Measurements from ENCODE around the gene DCUN1D1. TPM values are rescaled to one million over a fixed set of nuclear protein-coding genes. Genes with fewer than 3 reads are reported as not detected.

Gene DCUN1D1
- total and polyA plus RNA-seq, 2 of the 8 experiments (the other 6 are each of a cell fraction or from before 2014, with no cell fraction given) = 6.8 to 70.3 TPM

GRCh38 chr3:182892226-182892625 is 88.1 kb downstream of the DCUN1D1 start:
- no peaks in the 10 kb centered on the region for H3K23me2 ChIP-seq (ENCODE audit: low read depth, low read length)
- H3K27me3 ChIP-seq (replicated peaks in 1 of 4; ENCODE audit: control insufficient read depth in 3 of 4, extremely low read depth in 1 of 4, insufficient read depth in 3 of 4, low read length in 3 of 4) = no peaks in the 10 kb centered on the region
- H3K27ac ChIP-seq (ENCODE audit: low read depth, low read length) = no peak overlapping the region
- H2BK20ac ChIP-seq (ENCODE audit: low read length) = no peak overlapping the region
- no peak overlapping the region for H2BK5ac ChIP-seq (ENCODE audit: low read depth, low read length)
- no peak overlapping the region for H3K56ac ChIP-seq (replicated peaks; ENCODE audit: insufficient read length, low read depth, low read length)
- no peak overlapping the region for H2BK12ac ChIP-seq (ENCODE audit: low read depth, low read length)
- no peak overlapping the region for H3K4me3 ChIP-seq (ENCODE audit: extremely low read depth in 1 of 4, insufficient read depth in 2 of 4, low read depth in 3 of 4, low read length in 4 of 4)
- no peaks in the 10 kb centered on the region for H3K9me3 ChIP-seq (ENCODE audit: insufficient read depth in 2 of 2, low read depth in 1 of 2, low read length in 1 of 2)
- H3K23ac ChIP-seq (ENCODE audit: insufficient read length) = no peak overlapping the region
- no peak overlapping the region for H4K8ac ChIP-seq (ENCODE audit: extremely low read depth, insufficient read depth, low read length)
- H3K18ac ChIP-seq (ENCODE audit: extremely low read depth, low read length) = no peak overlapping the region
- H4K20me1 ChIP-seq (replicated peaks in 1 of 2; ENCODE audit: control insufficient read depth in 1 of 2, insufficient read depth in 2 of 2, low read length in 2 of 2) = no peaks in the 10 kb centered on the region
- no peak overlapping the region for H3K4ac ChIP-seq (replicated peaks; ENCODE audit: insufficient read length, low read depth, low read length)
- H3K36me3 ChIP-seq (ENCODE audit: control insufficient read depth in 2 of 4, insufficient read depth in 4 of 4, low read length in 3 of 4) = no peaks in the 10 kb centered on the region
- no peak overlapping the region for H4K5ac ChIP-seq (ENCODE audit: insufficient read length, low read depth, low read length)
- TF ChIP-seq CTBP2 (IDR thresholded peaks at IDR 0.05; ENCODE audit: borderline replicate concordance, insufficient read depth, insufficient read length, low read length) = no peak
- no peak for TF ChIP-seq MAFK (IDR thresholded peaks at IDR 0.05; ENCODE audit: low read depth, low read length)
- no peak for TF ChIP-seq JUN (IDR thresholded peaks at IDR 0.05; ENCODE audit: low read depth, low read length)
- no peak for TF ChIP-seq SP1 (IDR thresholded peaks at IDR 0.05; ENCODE audit: low read depth, low read length)
- no peak for TF ChIP-seq GTF2F1 (IDR thresholded peaks at IDR 0.05; ENCODE audit: borderline replicate concordance, low read depth, low read length)
- TF ChIP-seq NRF1 (IDR thresholded peaks at IDR 0.05; ENCODE audit: low read depth, low read length) = no peak
- TF ChIP-seq EP300 (IDR thresholded peaks at IDR 0.05; ENCODE audit: borderline replicate concordance in 1 of 2, low read depth in 2 of 2, low read length in 2 of 2) = no peak
- TF ChIP-seq ATF3 (IDR thresholded peaks at IDR 0.05; ENCODE audit: insufficient read depth, low read depth, low read length) = no peak
- no peak for TF ChIP-seq POLR2A (IDR thresholded peaks at IDR 0.05; ENCODE audit: control extremely low read depth in 1 of 2, low read depth in 2 of 2, low read length in 2 of 2)
- no peak for TF ChIP-seq BCL11A (IDR thresholded peaks at IDR 0.05; ENCODE audit: low read depth in 2 of 2, low read length in 2 of 2)
- H3K9ac ChIP-seq (replicated peaks in 1 of 4; ENCODE audit: extremely low read depth in 1 of 4, low read depth in 3 of 4, low read length in 3 of 4) = no peak overlapping the region
- WGBS, 2 experiments (ENCODE audit: extremely low coverage in 1 of 2, insufficient coverage in 1 of 2, insufficient read length in 1 of 2, insufficient replicate concordance in 2 of 2, low coverage in 1 of 2, low lambda C conversion rate in 2 of 2, missing lambda C conversion rate in 1 of 2) = 82% methylated on average over 4 of the region's 4 CpGs; no CpG with 5 or more reads in 1 of the 2 experiments
- DNase-seq (ENCODE audit: low read depth in 1 of 2, low spot score in 2 of 2) = no peak
- FAIRE-seq = no peak
- no peaks in the 10 kb centered on the region for H3K79me1 ChIP-seq (ENCODE audit: low read depth, low read length)
- no peak overlapping the region for H2BK120ac ChIP-seq (replicated peaks; ENCODE audit: low read depth, low read length)
- H3K79me2 ChIP-seq (ENCODE audit: control insufficient read depth in 1 of 2, insufficient read depth in 2 of 2, low read length in 2 of 2) = no peaks in the 10 kb centered on the region
- H3K4me2 ChIP-seq (ENCODE audit: insufficient read depth in 1 of 2, low read depth in 2 of 2, low read length in 2 of 2) = no peak overlapping the region
- no peak overlapping the region for H4K91ac ChIP-seq (replicated peaks; ENCODE audit: insufficient read length, low read length)
- no peaks in the 10 kb centered on the region for H3K4me1 ChIP-seq (replicated peaks in 1 of 4; ENCODE audit: control insufficient read depth in 3 of 4, insufficient read depth in 4 of 4, low read length in 3 of 4)
- ChIA-PET POLR2A (ENCODE audit: partially characterized antibody) (no interaction called here), CTCF (ENCODE audit: partially characterized antibody) (interaction anchor here (2.3 kb wide), 1 partner anchor 18 kb away, joined by 7 read pairs; no protein-coding TSS in a partner anchor)
- H2AFZ ChIP-seq (ENCODE audit: low read length) = no peak overlapping the region
- no peak overlapping the region for H2AK5ac ChIP-seq (ENCODE audit: low read depth, low read length)
- H3K14ac ChIP-seq (ENCODE audit: insufficient read length) = no peak overlapping the region
- no peak overlapping the region for H2BK15ac ChIP-seq (ENCODE audit: low read length)
